Astrocyte (in vitro differentiated cells and primary cell): Measurements from ENCODE around the gene CDK15. TPM values are rescaled to one million over a fixed set of nuclear protein-coding genes. Genes with fewer than 3 reads are reported as not detected.

Experiments
- DNase-seq: peaks from one replicate; pipeline ENCODE4 v3.0.0-alpha.2; 2010; ENCODE audit warnings: low read depth
- FAIRE-seq: peaks from 2 replicates; lab custom pipeline; 2011; peaks lifted over from hg19 to GRCh38; lab: Jason Lieb, UNC
- H2AFZ ChIP-seq: 2 replicates; pipeline ENCODE4 v1.6.0; 2012; ENCODE audit warnings: low read depth, low read length, inconsistent platforms
- H3K27ac ChIP-seq: 2 replicates; pipeline ENCODE4 v1.5.1; 2011; ENCODE audit warnings: low read depth, low read length, inconsistent platforms
- H3K27me3 ChIP-seq: 2 replicates; pipeline ENCODE4 v1.6.0; 2011; ENCODE audit warnings: low read length, inconsistent platforms; ENCODE audit not compliant: insufficient read depth
- H3K36me3 ChIP-seq: 2 replicates; pipeline ENCODE4 v1.5.1; 2011; ENCODE audit warnings: low read length, inconsistent platforms; ENCODE audit not compliant: insufficient read depth
- H3K4me1 ChIP-seq: 2 replicates; pipeline ENCODE4 v1.5.1; 2011; ENCODE audit warnings: low read length, inconsistent platforms; ENCODE audit not compliant: insufficient read depth
- H3K4me2 ChIP-seq: 2 replicates; pipeline ENCODE4 v1.6.0; 2012; ENCODE audit warnings: low read length, inconsistent platforms
- H3K4me3 ChIP-seq: 2 replicates; pipeline ENCODE4 v1.5.1; 2011; ENCODE audit warnings: low read depth, mild to moderate bottlenecking, low read length, inconsistent platforms; ENCODE audit not compliant: insufficient read depth
- H3K79me2 ChIP-seq: 2 replicates; pipeline ENCODE4 v1.6.0; 2012; ENCODE audit warnings: mild to moderate bottlenecking, low read length, inconsistent platforms; ENCODE audit not compliant: insufficient read depth
- H3K9ac ChIP-seq: 2 replicates; pipeline ENCODE4 v1.6.0; 2012; ENCODE audit warnings: mild to moderate bottlenecking, low read length, inconsistent platforms
- H3K9me3 ChIP-seq: 2 replicates; pipeline ENCODE4 v1.5.1; 2012; ENCODE audit warnings: low read depth, mild to moderate bottlenecking, low read length, inconsistent platforms; ENCODE audit not compliant: insufficient read depth
- H4K20me1 ChIP-seq: 2 replicates; pipeline ENCODE4 v1.6.0; 2012; ENCODE audit warnings: low read length, inconsistent platforms; ENCODE audit not compliant: insufficient read depth
- H3K27ac Mint-ChIP-seq: one replicate; pipeline ENCODE4 v1.8.0; 2021; ENCODE audit warnings: mild to moderate bottlenecking, mixed read lengths; ENCODE audit not compliant: unreplicated experiment
- H3K27me3 Mint-ChIP-seq: one replicate; pipeline ENCODE4 v1.8.0; 2021; ENCODE audit warnings: low read depth, mixed read lengths; ENCODE audit not compliant: unreplicated experiment
- H3K36me3 Mint-ChIP-seq: one replicate; pipeline ENCODE4 v1.8.0; 2021; ENCODE audit warnings: low read depth, mixed read lengths; ENCODE audit not compliant: unreplicated experiment
- H3K4me1 Mint-ChIP-seq: one replicate; pipeline ENCODE4 v1.8.0; 2021; ENCODE audit warnings: low read depth, mixed read lengths; ENCODE audit not compliant: unreplicated experiment
- H3K4me3 Mint-ChIP-seq: one replicate; pipeline ENCODE4 v1.8.0; 2021; ENCODE audit warnings: mild to moderate bottlenecking, moderate library complexity, mixed read lengths; ENCODE audit not compliant: unreplicated experiment
- H3K9me3 Mint-ChIP-seq: one replicate; pipeline ENCODE4 v1.8.0; 2021; ENCODE audit warnings: mild to moderate bottlenecking, mixed read lengths; ENCODE audit not compliant: unreplicated experiment
- EZH2 ChIP-seq: IDR thresholded peaks from 2 replicates; pipeline ENCODE4 v1.6.1; 2012; ENCODE audit warnings: mild to moderate bottlenecking, low read length, inconsistent platforms; ENCODE audit not compliant: insufficient read depth
- total RNA-seq: library from RNA; stranded (reverse); gene quantifications from 2 replicates; pipeline ENCODE4 v1.2.1, GENCODE V29; 2021
- TF ChIP-seq, protein P1 (sequence below): IDR thresholded peaks from 2 replicates; pipeline ENCODE4 v1.5.1; 2011; ENCODE audit warnings: low read depth, mild to moderate bottlenecking, inconsistent platforms, low read length, moderate library complexity; ENCODE audit not compliant: insufficient read depth

The CDK15 gene
- total RNA-seq, 1 donor from 2014 or later = 6.6 TPM

- Mint-ChIP-seq H3K36me3 (peaks cover 3% of the 10 kb centered on the region), H3K27ac (no peak overlapping the region), H3K9me3 (peaks cover 3% of the 10 kb centered on the region), H3K4me1 (peaks cover 24% of the 10 kb centered on the region), H3K4me3 (no peak overlapping the region), H3K27me3 (peaks cover 5% of the 10 kb centered on the region)
- no peaks in the 10 kb centered on the region for H3K27me3 ChIP-seq
- H3K36me3 ChIP-seq = no peaks in the 10 kb centered on the region
- H2AFZ ChIP-seq = no peak overlapping the region
- DNase-seq (no peak), FAIRE-seq (no peak)
- no peak overlapping the region for H3K4me2 ChIP-seq
- H3K27ac ChIP-seq = no peak overlapping the region
- TF ChIP-seq EZH2 = no peak
- TF ChIP-seq, protein P1, sequence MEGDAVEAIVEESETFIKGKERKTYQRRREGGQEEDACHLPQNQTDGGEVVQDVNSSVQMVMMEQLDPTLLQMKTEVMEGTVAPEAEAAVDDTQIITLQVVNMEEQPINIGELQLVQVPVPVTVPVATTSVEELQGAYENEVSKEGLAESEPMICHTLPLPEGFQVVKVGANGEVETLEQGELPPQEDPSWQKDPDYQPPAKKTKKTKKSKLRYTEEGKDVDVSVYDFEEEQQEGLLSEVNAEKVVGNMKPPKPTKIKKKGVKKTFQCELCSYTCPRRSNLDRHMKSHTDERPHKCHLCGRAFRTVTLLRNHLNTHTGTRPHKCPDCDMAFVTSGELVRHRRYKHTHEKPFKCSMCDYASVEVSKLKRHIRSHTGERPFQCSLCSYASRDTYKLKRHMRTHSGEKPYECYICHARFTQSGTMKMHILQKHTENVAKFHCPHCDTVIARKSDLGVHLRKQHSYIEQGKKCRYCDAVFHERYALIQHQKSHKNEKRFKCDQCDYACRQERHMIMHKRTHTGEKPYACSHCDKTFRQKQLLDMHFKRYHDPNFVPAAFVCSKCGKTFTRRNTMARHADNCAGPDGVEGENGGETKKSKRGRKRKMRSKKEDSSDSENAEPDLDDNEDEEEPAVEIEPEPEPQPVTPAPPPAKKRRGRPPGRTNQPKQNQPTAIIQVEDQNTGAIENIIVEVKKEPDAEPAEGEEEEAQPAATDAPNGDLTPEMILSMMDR = no peak
- peaks cover 46% of the 10 kb centered on the region for H3K4me1 ChIP-seq
- no peak overlapping the region for H3K9ac ChIP-seq
- H3K9me3 ChIP-seq = no peaks in the 10 kb centered on the region
- H4K20me1 ChIP-seq = no peaks in the 10 kb centered on the region
- H3K4me3 ChIP-seq = no peak overlapping the region
- no peaks in the 10 kb centered on the region for H3K79me2 ChIP-seq
Observed at GRCh38 chr2:201936817-201937216, 130.5 kb downstream of the CDK15 start.

- H3K4me3 Mint-ChIP-seq = no peak overlapping the region
- no peak overlapping the region for H3K27ac Mint-ChIP-seq
- Histone ChIP-seq H3K4me2 (no peak overlapping the region), H3K79me2 (no peaks in the 10 kb centered on the region), H3K36me3 (no peaks in the 10 kb centered on the region), H3K4me3 (no peak overlapping the region), H4K20me1 (no peaks in the 10 kb centered on the region), H3K9me3 (no peaks in the 10 kb centered on the region), H3K4me1 (peaks cover 40% of the 10 kb centered on the region), H3K27ac (peak overlapping the region; percentile 65), H3K27me3 (no peaks in the 10 kb centered on the region), H2AFZ (no peak overlapping the region), H3K9ac (no peak overlapping the region)
- peaks cover 5% of the 10 kb centered on the region for H3K9me3 Mint-ChIP-seq
- peaks cover 5% of the 10 kb centered on the region for H3K27me3 Mint-ChIP-seq
- FAIRE-seq (no peak), DNase-seq (no peak)
- H3K36me3 Mint-ChIP-seq = peaks cover 3% of the 10 kb centered on the region
- TF ChIP-seq, protein P1 = no peak
- no peak for TF ChIP-seq EZH2
- peaks cover 24% of the 10 kb centered on the region for H3K4me1 Mint-ChIP-seq
Observed at GRCh38 chr2:201937343-201937742, 131.0 kb downstream of the CDK15 start.

DNA sequence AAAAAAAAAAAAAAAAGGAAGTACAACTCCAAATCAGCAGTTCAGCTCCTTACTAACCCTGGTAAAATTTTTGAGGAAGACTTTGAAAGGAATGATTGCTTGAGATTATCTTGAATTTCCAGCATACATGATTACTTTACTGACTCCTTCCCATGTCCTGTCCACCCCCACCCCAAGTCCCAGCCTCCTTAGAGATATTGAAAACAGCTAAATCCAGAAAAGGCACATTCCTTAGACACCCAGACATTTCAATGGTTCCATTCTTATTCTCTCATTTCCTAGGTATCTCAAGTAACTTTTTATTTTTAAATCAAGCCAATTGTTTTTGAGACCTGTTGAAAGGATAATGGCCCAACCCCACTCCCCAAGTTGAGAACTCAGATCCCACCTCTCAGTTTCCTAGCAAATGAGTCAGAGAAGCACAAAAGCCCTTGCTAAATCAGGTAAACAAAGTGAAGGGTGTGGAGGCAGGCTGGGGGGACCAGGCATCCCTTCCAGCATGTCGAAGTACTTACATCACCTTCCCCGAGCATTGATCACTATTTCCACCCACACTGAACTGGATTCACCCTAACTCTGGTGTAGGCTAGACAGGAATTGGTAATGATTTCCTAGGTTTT is 131.9 kb downstream of the CDK15 start:
- Mint-ChIP-seq H3K27ac (peak overlapping the region; percentile 77), H3K4me1 (peaks cover 24% of the 10 kb centered on the region), H3K9me3 (peaks cover 5% of the 10 kb centered on the region), H3K36me3 (peaks cover 3% of the 10 kb centered on the region), H3K4me3 (no peak overlapping the region), H3K27me3 (peaks cover 5% of the 10 kb centered on the region)
- TF ChIP-seq, protein P1 = no peak
- no peak for TF ChIP-seq EZH2
- H3K79me2 ChIP-seq = no peaks in the 10 kb centered on the region
- no peaks in the 10 kb centered on the region for H3K9me3 ChIP-seq
- peak overlapping the region; percentile 65 for H3K27ac ChIP-seq
- H3K4me3 ChIP-seq = no peak overlapping the region
- no peaks in the 10 kb centered on the region for H4K20me1 ChIP-seq
- H3K4me1 ChIP-seq = peaks cover 35% of the 10 kb centered on the region
- FAIRE-seq (peak; percentile 39), DNase-seq (peak; percentile 94)
- H2AFZ ChIP-seq = peak overlapping the region; percentile 22
- no peaks in the 10 kb centered on the region for H3K27me3 ChIP-seq
- H3K36me3 ChIP-seq = no peaks in the 10 kb centered on the region
- H3K9ac ChIP-seq = peak overlapping the region; percentile 34
- peak overlapping the region; percentile 50 for H3K4me2 ChIP-seq
